Stimulated activated CD8-positive, alpha-beta memory T cell treated with anti-CD3 and anti-CD28 coated beads, Interleukin-15, amount 100 ng/mL, for 48 hours (primary cell): ENCODE measurements around the gene F9.

Experiments used
- DNase-seq, 2 donors: peaks; one replicate each; pipeline ENCODE4 v3.0.0-alpha.2; 2020; ENCODE audit warnings: low read depth in 2 of 2

The F9 gene

DNA sequence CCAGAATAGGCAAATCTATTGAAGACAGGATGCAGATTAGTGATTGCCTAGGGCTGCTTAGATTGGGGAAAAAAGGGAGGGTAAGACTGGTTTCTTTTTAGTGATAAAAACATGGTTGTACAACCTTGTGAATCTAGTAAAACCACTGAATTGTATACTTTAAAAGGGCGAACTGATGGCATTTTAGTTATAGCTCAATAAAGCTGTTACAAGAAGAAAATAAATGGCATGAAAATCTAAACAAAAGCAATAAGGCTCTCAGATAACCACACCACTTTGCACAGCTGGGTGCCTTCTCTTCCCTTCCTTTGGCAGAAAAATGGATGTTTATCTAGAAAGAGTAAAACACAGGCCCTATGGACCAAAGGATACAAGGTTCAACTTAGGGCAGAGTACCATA is 69.6 kb downstream of the F9 start:
- DNase-seq, result no peak
